ENCODE measurements around the gene MRPS21.

The MRPS21 gene

GRCh38 chr1:150332651-150333290 lies 39.1 kb downstream of the MRPS21 start:
- no peak overlapping the region for H3K9ac ChIP-seq (ENCODE audit: low read length)
- H3K27me3 ChIP-seq (ENCODE audit: control insufficient read depth, insufficient read depth, low read length): no peaks in the 10 kb centered on the region
- no peaks in the 10 kb centered on the region for H3K9me3 ChIP-seq (ENCODE audit: control insufficient read depth, low read length)
- peaks cover 5% of the 10 kb centered on the region for H3K36me3 ChIP-seq (ENCODE audit: control insufficient read depth, insufficient read depth, low read length)
- H3K4me1 ChIP-seq (ENCODE audit: control insufficient read depth, insufficient read depth, low read length): no peaks in the 10 kb centered on the region
- H3K4me3 ChIP-seq (ENCODE audit: low read length): no peak overlapping the region

- H3K36me3 ChIP-seq (ENCODE audit: control insufficient read depth, insufficient read depth, low read length): peaks cover 8% of the 10 kb centered on the region
These were observed 52.7 kb downstream of the MRPS21 start for GRCh38 chr1:150346316-150346715.

DNA sequence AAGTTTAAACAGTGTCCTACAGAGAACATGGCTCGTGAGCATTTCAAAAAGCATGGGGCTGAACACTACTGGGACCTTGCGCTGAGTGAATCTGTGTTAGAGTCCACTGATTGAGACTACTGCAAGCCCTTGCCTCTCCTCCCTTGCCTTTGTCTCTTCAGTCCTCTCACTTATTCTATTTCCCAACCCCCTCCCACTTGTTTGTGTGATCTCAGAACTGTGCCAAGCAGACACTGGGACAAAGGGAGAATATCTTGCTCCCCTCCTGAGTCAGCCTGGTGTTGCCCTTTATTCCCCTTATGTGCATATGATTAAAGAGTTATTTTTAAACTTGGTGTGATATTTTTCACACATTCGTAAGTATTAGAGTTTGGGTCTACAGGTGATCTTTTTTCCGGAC lies 59.2 kb downstream of the MRPS21 start:
- Histone ChIP-seq H3K36me3 (ENCODE audit: control insufficient read depth, insufficient read depth, low read length) (peaks cover 3% of the 10 kb centered on the region), H3K9ac (ENCODE audit: low read length) (no peak overlapping the region), H3K4me1 (ENCODE audit: control insufficient read depth, insufficient read depth, low read length) (no peaks in the 10 kb centered on the region), H3K4me3 (ENCODE audit: low read length) (no peak overlapping the region), H3K27me3 (ENCODE audit: control insufficient read depth, insufficient read depth, low read length) (no peaks in the 10 kb centered on the region), H3K9me3 (ENCODE audit: control insufficient read depth, low read length) (no peaks in the 10 kb centered on the region)

More at GRCh38 chr1:150346316-150346715, 52.7 kb downstream of the MRPS21 start:
- Histone ChIP-seq H3K27me3 (ENCODE audit: control insufficient read depth, insufficient read depth, low read length) (no peaks in the 10 kb centered on the region), H3K4me1 (ENCODE audit: control insufficient read depth, insufficient read depth, low read length) (no peaks in the 10 kb centered on the region), H3K9me3 (ENCODE audit: control insufficient read depth, low read length) (no peaks in the 10 kb centered on the region), H3K9ac (ENCODE audit: low read length) (no peak overlapping the region), H3K4me3 (ENCODE audit: low read length) (no peak overlapping the region)
